Pancreas (tissue), 10 donors: ENCODE results near the gene LIM2. TPM values are rescaled to one million over a fixed set of nuclear protein-coding genes. Genes with fewer than 3 reads are reported as not detected.

Source experiments
- ATAC-seq, 4 donors: fragments of 200-7000 bp; cut with Tn5 transposase; one replicate each; pipeline versions ENCODE4 v1.8.0 to v1.9.1; 2020; ENCODE audit warnings: mild to moderate bottlenecking in 4 of 4, moderate library complexity in 4 of 4
- DNase-seq, 6 donors: peaks; one replicate each; pipeline ENCODE4 v3.0.0-alpha.2; 2020
- FAIRE-seq: peaks from 2 replicates; lab custom pipeline; 2012; peaks lifted over from hg19 to GRCh38; lab: Jason Lieb, UNC
- H3K27ac ChIP-seq, 4 donors: fragments of 200-600 bp; sonication (generic); 1 replicate in 3 of 4; 2 replicates in 1 of 4; pipeline versions ENCODE4 v1.5.0 to v1.8.0; 2020
- H3K27me3 ChIP-seq, 4 donors: fragments of 200-600 bp; one replicate each; pipeline ENCODE4 v1.8.0; 2021
- H3K36me3 ChIP-seq, 3 donors: fragments of 200-600 bp; sonication (generic) in 1 of 3; one replicate each; pipeline versions ENCODE4 v1.5.0 to v1.8.0; 2020 to 2021
- H3K4me1 ChIP-seq, 3 donors: fragments of 200-600 bp; one replicate each; pipeline ENCODE4 v1.8.0; 2021
- H3K4me3 ChIP-seq, 4 donors: fragments of 200-600 bp; sonication (generic) in 2 of 4; one replicate each; pipeline versions ENCODE4 v1.5.0 to v1.8.0; 2020 to 2021
- H3K9me3 ChIP-seq, 4 donors: fragments of 200-600 bp; one replicate each; pipeline ENCODE4 v1.8.0; 2021
- CTCF ChIP-seq, 4 donors: fragments of 200-600 bp; sonication (generic) in 3 of 4; IDR thresholded peaks; one replicate each; pipeline versions ENCODE4 v1.5.0 to v1.8.0; 2021; ENCODE audit warnings: antibody characterized with exemption in 4 of 4
- WGBS, 2 donors: extraction: QIAGEN DNeasy Blood & Tissue Kit; methylation state at CpG; one replicate each; pipeline ENCODE4 v1.1.7; 2013; 5-methylcytosine and 5-hydroxymethylcytosine counted together
- intact Hi-C, 3 donors: fragments of 100-400 bp; cut with DNase I; formaldehyde crosslinking; loops; one replicate each; pipeline versions ENCODE4 v1.11.1 to v1.14.2; 2022
- polyA plus RNA-seq, 2 donors: library from polyadenylated mRNA; stranded (reverse); fragments of 200-250 nt; gene quantifications; one replicate each; pipeline ENCODE4 v1.2.3, GENCODE V29; 2013
- total RNA-seq, 6 donors: library from RNA; stranded (reverse); fragmentation: NEBNext Ultra II Directional in 4 of 6; extraction: Animal tissue kit (Norgen Biotek cat#: 25700) in 4 of 6; gene quantifications; one replicate each; pipeline versions ENCODE4 v1.2.1 to v1.2.4, GENCODE V29; 2021 to 2023
- donor health status: healthy with polysubstance abuse.
- donor health status: DM: no; HTN: no; CAD: no; lungs with moderate emphysema.
- donor health status: DM: no; HTN: no; CAD: no.
- donor health status: control.
- donor health status: control.
- donor health status: Bipolar disorder and iron deficiency.
- donor health status: DM: yes; HTN: yes; CAD: no.
- donor health status: DM: no; HTN: no; CAD: no.
- donor health status: DM: no; HTN: no; CAD: no.
- donor health status: DM: yes; HTN: yes; CAD: no.

Gene LIM2
- total and polyA plus RNA-seq, 8 donors = not detected

- Histone ChIP-seq H3K4me3 (peak within 1 kb of the TSS; percentile 49 to 81 (median 59)), H3K4me1 (peaks cover 3 to 6% (median 5%) of the 10 kb centered on the region in 3 donors), H3K36me3 (no peaks in the 10 kb centered on the region), H3K27ac (peak within 1 kb of the TSS; percentile 9 to 97 (median 96)), H3K27me3 (no peaks in the 10 kb centered on the region), H3K9me3 (no peaks in the 10 kb centered on the region)
- intact Hi-C loops = no loop called here
- no peak for TF ChIP-seq CTCF (IDR thresholded peaks at IDR 0.05)
- FAIRE-seq (no peak), ATAC-seq (no peak), DNase-seq (peak in 2 of 6 donors; percentile 16 to 38)
- WGBS, 2 donors = 69 to 70% methylated on average over 22 to 23 of the region's 23 CpGs
Observed at GRCh38 chr19:51368366-51369282, 19.1 kb downstream of the LIM2 start, which contains the start of gene CLDND2. Gene CLDND2, minus strand, starts transcription at chr19:51369003. Its CDS starts 426 bp downstream, at chr19:51368577.

GRCh38 chr19:51367565-51368365 lies 20.0 kb downstream of the LIM2 start:
- peak overlapping the region; percentile 49 to 81 (median 59) for H3K4me3 ChIP-seq
- no peaks in the 10 kb centered on the region for H3K27me3 ChIP-seq
- H3K4me1 ChIP-seq = peaks cover 3 to 6% (median 5%) of the 10 kb centered on the region in 3 donors
- 1% methylated on average over 55 to 64 of the region's 64 CpGs for WGBS, 2 donors
- H3K27ac ChIP-seq = peak overlapping the region; percentile 93 to 97 (median 96)
- peak; percentile 86 to 91 (median 88) for ATAC-seq
- intact Hi-C loops = no loop called here
- DNase-seq = peak; percentile 98 to 100 (median 99)
- no peaks in the 10 kb centered on the region for H3K36me3 ChIP-seq
- TF ChIP-seq CTCF (IDR thresholded peaks at IDR 0.05) = no peak
- FAIRE-seq = peak; percentile 83
- no peaks in the 10 kb centered on the region for H3K9me3 ChIP-seq

DNA sequence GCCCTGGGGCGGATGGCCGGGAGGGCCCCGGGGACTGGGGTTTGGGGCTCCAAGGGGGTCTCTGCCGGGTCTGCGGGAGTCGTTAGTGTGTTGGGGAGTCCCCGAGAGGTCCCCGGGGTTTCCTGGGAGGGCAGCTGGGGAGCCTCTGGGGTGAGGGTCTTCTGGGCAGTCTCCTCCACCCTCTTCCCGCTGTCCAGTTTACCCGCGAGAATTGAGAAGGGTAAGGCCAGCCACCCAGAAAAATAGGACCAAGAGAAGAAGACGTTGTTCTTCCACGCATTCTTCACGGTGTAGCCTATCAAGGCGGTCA lies 20.6 kb downstream of the LIM2 start:
- TF ChIP-seq CTCF (IDR thresholded peaks at IDR 0.05) = no peak
- Histone ChIP-seq H3K9me3 (no peaks in the 10 kb centered on the region), H3K27me3 (no peaks in the 10 kb centered on the region), H3K36me3 (no peaks in the 10 kb centered on the region), H3K4me1 (peaks cover 3 to 6% (median 5%) of the 10 kb centered on the region in 3 donors), H3K27ac (peak overlapping the region; percentile 93 to 97 (median 96)), H3K4me3 (peak overlapping the region; percentile 48 to 81 (median 59))
- DNase-seq (peak in 3 of 6 donors; percentile 63 to 84 (median 67)), ATAC-seq (peak in 3 of 4 donors; percentile 0), FAIRE-seq (no peak)
- intact Hi-C loops = no loop called here
- 0% methylated on average over 10 to 15 of the region's 15 CpGs for WGBS, 2 donors

- intact Hi-C loops = no loop called here
- no peak for TF ChIP-seq CTCF (IDR thresholded peaks at IDR 0.05)
- H3K36me3 ChIP-seq = no peaks in the 10 kb centered on the region
- peak overlapping the region; percentile 48 to 81 (median 59) for H3K4me3 ChIP-seq
- ATAC-seq = peak; percentile 80 to 88 (median 84)
- FAIRE-seq = no peak
- H3K27ac ChIP-seq = peak overlapping the region; percentile 93 to 97 (median 96)
- no peaks in the 10 kb centered on the region for H3K9me3 ChIP-seq
- WGBS, 2 donors = 0 to 1% methylated on average over 53 to 54 of the region's 54 CpGs
- H3K27me3 ChIP-seq = no peaks in the 10 kb centered on the region
- peaks cover 3 to 6% (median 5%) of the 10 kb centered on the region in 3 donors for H3K4me1 ChIP-seq
- peak; percentile 92 to 99 (median 98) for DNase-seq
Observed at GRCh38 chr19:51366389-51367254, 21.2 kb downstream of the LIM2 start.
